SU-DHL-6 (cell line): ENCODE results near the gene SLC7A9.

ENCODE experiments used
- EZH2phosphoT487 ChIP-seq: fragments of 200-600 bp; sonication (generic), shearing (Covaris generic); conservative IDR thresholded peaks from 2 replicates; pipeline ENCODE4 v1.6.1; 2018; ENCODE audit warnings: mild to moderate bottlenecking, antibody characterized with exemption, low read length, moderate library complexity, mixed read lengths
- TF ChIP-seq, protein P1 (sequence below): fragments of 200-600 bp; sonication (generic); IDR thresholded peaks from one replicate; pipeline ENCODE4 v1.5.1; 2017; ENCODE audit warnings: antibody characterized with exemption, mild to moderate bottlenecking, low read length, moderate library complexity; ENCODE audit not compliant: insufficient read depth, poor library complexity, severe bottlenecking

GRCh38 chr19:32881766-32882165 is 12.2 kb upstream of the SLC7A9 start:
- TF ChIP-seq, protein P1, sequence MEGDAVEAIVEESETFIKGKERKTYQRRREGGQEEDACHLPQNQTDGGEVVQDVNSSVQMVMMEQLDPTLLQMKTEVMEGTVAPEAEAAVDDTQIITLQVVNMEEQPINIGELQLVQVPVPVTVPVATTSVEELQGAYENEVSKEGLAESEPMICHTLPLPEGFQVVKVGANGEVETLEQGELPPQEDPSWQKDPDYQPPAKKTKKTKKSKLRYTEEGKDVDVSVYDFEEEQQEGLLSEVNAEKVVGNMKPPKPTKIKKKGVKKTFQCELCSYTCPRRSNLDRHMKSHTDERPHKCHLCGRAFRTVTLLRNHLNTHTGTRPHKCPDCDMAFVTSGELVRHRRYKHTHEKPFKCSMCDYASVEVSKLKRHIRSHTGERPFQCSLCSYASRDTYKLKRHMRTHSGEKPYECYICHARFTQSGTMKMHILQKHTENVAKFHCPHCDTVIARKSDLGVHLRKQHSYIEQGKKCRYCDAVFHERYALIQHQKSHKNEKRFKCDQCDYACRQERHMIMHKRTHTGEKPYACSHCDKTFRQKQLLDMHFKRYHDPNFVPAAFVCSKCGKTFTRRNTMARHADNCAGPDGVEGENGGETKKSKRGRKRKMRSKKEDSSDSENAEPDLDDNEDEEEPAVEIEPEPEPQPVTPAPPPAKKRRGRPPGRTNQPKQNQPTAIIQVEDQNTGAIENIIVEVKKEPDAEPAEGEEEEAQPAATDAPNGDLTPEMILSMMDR: no peak
- no peak for TF ChIP-seq EZH2phosphoT487
